ENCODE results near the gene AJUBA. TPM values are rescaled to one million over a fixed set of nuclear protein-coding genes. Genes with fewer than 3 reads are reported as not detected.

AJUBA gene
- total RNA-seq, 1 experiment from 2014 or later = 125 TPM

DNA sequence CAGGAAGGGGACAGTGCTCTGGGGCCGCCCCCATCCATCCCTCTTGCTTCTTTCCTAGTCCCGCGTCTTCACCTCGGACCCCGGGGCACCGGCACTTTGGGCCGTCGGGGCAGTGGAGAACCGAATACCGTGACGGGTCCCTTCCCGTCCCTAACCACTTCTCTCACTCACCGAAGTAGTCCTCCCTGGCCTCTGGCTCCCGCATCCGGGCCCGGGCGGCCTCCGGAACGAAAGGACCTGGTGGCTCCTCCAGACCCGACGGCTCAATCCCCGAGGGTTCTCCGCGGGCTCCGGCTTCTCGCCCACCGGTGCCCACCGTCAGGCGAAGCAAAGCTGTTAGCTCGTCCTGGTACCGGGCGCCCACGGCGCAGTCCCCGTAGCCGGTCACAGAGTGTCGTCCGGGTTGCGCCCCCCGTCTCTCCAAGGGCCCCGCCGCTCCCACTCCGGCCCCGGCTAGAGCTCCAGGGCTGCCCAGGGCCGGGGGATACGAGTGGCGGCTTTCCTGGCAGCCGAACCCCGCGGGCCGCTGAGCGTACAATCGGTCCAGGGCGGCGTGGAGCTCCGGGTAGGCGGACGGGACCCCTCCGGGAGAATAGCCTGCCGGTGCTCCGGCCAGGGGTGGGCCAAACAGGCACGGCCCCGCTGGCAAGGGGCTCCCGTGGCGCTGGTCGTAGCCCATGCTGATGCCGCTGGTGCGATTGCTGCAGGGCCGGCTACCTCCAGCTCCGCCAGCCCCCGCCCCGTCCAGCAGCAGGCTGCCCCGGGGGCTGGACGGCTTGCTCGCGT lies 1.1 kb downstream of the AJUBA start:
- no peaks in the 10 kb centered on the region for H3K27me3 ChIP-seq (replicated peaks)
- peaks cover 47% of the 10 kb centered on the region for H3K4me1 ChIP-seq (replicated peaks)
- H3K4me3 ChIP-seq = peak overlapping the region; percentile 87
- H3K9me3 ChIP-seq (replicated peaks) = no peaks in the 10 kb centered on the region
- no peak for DNase-seq (ENCODE audit: low read depth in 1 of 2, low spot score in 2 of 2)
- peaks cover 54% of the 10 kb centered on the region for H3K36me3 ChIP-seq
- peak overlapping the region; percentile 81 for H3K27ac ChIP-seq

DNA sequence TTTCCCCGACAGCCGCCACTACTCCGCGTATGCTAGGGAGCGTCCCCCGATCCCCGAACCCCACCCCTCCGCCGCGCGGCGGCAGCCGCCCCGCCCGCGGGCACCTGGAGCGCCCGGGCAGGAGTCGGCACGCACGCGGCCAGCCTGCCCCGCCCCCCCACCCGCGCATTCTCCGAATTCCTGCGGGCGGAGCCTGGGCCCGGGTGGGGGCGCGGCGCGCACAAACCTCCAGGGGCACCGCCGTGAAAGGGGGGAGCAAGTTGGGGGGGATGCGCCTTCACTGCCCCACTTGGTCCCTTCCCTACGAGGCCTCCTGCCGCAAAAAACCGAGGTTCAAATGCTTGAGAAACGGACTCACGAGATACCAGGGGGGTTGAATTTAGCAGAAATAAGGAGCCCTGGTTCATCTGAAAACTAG lies 1.7 kb downstream of the AJUBA start:
- DNase-seq (ENCODE audit: low read depth in 1 of 2, low spot score in 2 of 2) = peak; percentile 78 to 84
- H3K36me3 ChIP-seq = peaks cover 60% of the 10 kb centered on the region
- no peaks in the 10 kb centered on the region for H3K9me3 ChIP-seq (replicated peaks)
- H3K4me3 ChIP-seq = peak overlapping the region; percentile 87
- H3K4me1 ChIP-seq (replicated peaks) = peaks cover 53% of the 10 kb centered on the region
- H3K27me3 ChIP-seq (replicated peaks) = no peaks in the 10 kb centered on the region
- peak overlapping the region; percentile 86 for H3K27ac ChIP-seq

DNA sequence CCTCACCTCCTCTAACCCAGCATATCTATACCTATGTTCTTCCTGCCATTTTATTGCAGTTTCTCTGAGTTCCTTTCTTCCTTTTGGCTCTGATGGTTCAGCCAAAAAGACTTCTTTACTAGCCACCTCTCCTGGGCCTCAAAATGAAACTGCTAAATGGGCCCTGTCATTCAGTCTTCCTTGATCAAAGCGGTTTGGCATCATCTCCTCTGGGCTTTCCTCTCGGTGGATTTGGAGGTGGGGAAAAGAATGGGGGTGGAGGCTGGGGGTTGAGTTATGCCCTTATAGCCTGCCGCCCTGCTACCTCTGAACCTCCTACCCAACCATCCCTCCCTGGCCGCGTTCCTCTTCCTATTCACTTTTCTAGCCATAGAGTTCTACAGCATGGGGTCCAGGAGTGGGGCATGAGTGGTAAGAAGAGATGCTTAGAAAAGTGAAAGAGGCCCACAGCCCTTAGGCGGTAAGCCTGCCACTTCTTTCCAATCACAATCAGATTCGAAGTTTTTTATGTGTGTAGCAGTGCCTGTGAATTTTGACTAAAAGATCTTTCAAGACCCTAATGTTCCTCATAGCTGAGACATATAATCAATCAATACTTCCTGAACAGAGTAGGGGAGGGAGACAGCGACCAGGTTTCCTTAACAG lies 2.5 kb downstream of the AJUBA start:
- H3K4me3 ChIP-seq = peak overlapping the region; percentile 87
- peak overlapping the region; percentile 86 for H3K27ac ChIP-seq
- no peaks in the 10 kb centered on the region for H3K9me3 ChIP-seq (replicated peaks)
- no peaks in the 10 kb centered on the region for H3K27me3 ChIP-seq (replicated peaks)
- peaks cover 69% of the 10 kb centered on the region for H3K36me3 ChIP-seq
- no peak for DNase-seq (ENCODE audit: low read depth in 1 of 2, low spot score in 2 of 2)
- H3K4me1 ChIP-seq (replicated peaks) = peaks cover 59% of the 10 kb centered on the region

DNA sequence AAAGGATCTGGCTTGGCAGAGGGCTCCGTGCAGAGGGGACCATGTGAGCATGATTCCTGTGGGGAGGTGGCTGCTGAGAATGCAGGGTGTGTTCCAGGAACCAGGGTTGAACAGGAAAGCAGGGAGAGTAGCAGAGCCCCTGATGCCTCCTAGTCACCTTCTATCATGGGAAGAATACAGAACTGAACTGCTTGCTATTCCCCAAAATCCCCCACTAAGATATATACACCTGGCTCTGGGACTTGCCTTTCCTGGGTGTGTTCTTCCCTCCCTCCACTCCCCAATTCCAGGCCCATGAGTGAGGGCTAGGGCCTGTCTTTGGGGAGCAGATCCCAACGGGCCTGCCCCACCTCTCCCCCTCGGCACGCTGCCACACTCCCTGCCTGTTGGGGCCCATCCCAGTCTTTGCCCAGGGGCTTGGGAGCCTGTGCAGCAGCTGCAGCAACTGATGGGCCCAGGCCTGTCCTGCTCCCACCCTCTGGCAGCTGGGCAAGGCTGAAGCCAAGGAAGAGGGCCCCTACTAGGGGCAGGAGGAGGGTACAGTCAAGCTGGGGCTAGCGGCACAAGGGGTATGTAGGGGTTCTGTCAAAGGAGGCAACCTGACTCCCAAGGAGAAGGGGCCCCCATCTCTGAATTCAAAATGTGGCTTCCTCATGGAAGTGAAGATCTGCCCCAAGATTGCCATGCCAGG lies 3.2 kb downstream of the AJUBA start:
- Histone ChIP-seq H3K4me3 (peak overlapping the region; percentile 87), H3K36me3 (peaks cover 76% of the 10 kb centered on the region), H3K27me3 (replicated peaks) (no peaks in the 10 kb centered on the region), H3K9me3 (replicated peaks) (no peaks in the 10 kb centered on the region), H3K27ac (peak overlapping the region; percentile 86), H3K4me1 (replicated peaks) (peaks cover 62% of the 10 kb centered on the region)
- DNase-seq (ENCODE audit: low read depth in 1 of 2, low spot score in 2 of 2) = no peak

DNA sequence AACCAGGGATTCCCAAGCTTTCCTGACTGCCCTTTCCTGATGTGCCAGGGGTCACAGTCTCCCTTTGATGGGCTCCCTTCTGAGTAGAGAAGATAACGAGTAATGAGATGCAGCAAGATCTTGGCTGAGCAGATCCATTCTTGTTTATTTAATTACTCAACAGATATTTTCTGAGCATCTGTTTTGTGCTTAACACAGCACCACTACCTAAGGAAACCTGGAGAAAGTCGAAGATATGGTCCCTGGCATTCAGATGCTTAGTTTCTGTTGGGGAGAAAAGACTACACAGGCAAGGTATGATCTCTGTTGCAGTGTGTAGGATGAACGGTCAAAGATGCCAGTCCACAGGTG lies 3.9 kb downstream of the AJUBA start:
- no peaks in the 10 kb centered on the region for H3K27me3 ChIP-seq (replicated peaks)
- H3K4me1 ChIP-seq (replicated peaks) = peaks cover 67% of the 10 kb centered on the region
- H3K4me3 ChIP-seq = peak overlapping the region; percentile 87; the same call in 1 of the 2 replicates
- no peaks in the 10 kb centered on the region for H3K9me3 ChIP-seq (replicated peaks)
- peaks cover 83% of the 10 kb centered on the region for H3K36me3 ChIP-seq
- peak overlapping the region; percentile 62 for H3K27ac ChIP-seq
- DNase-seq (ENCODE audit: low read depth in 1 of 2, low spot score in 2 of 2) = no peak

DNA sequence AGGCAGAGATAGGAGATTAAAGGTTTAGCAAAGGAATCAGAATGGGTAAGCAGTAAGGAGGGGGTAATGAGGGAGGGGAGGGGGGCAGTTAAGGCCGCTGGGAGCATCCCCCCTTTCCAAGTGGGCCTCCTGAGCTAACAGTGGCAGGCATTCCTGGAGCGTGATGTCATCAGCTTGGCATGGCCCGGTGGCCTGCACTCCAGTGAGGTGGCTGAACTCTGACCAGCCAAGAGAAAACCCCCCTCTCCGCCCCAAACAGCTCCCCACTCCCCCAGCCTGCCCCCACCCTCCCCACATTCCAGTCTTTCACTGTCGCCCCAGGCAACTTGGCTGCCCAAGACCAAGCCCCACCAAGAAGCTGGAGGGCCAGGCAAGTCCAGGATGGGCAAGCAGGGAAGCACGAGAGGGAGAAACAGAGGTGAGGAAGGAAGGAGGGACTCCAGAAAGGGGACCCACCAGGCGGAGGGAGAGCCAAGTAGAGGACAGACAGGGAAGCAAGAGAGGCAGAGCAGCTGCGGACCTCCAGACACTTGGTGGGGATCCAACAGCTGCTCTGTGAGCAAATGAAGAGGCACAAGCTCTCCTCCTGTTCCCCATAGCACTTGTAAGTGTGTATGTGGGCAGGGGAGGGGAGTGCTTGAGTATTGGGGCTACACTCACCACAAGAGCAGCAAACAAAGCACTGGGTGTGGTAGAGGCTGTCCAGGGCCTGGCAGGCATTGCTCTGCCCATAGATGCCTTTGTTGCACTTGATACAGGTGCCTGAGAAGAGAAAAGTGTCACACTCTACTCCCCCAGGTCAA lies 4.5 kb downstream of the AJUBA start:
- Histone ChIP-seq H3K4me1 (replicated peaks) (peaks cover 66% of the 10 kb centered on the region), H3K27me3 (replicated peaks) (no peaks in the 10 kb centered on the region), H3K36me3 (peaks cover 88% of the 10 kb centered on the region), H3K27ac (peak overlapping the region; percentile 77), H3K9me3 (replicated peaks) (no peaks in the 10 kb centered on the region), H3K4me3 (peak overlapping the region; percentile 87)
- DNase-seq (ENCODE audit: low read depth in 1 of 2, low spot score in 2 of 2) = peak; percentile 93 to 97

DNA sequence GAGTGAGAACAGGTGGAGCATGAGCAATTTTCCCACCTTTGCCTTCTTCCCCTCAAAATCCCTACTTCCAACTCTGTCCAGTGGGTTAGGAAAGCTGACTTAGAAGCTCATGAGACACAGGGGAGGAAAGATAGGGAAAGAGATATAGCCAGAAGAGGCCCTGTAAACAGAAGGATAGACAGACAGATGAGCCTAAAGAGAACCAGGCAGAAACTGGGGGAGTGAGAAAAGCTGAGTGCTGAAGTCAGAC lies 5.0 kb downstream of the AJUBA start:
- no peak overlapping the region for H3K4me3 ChIP-seq
- H3K36me3 ChIP-seq = peaks cover 94% of the 10 kb centered on the region

DNA sequence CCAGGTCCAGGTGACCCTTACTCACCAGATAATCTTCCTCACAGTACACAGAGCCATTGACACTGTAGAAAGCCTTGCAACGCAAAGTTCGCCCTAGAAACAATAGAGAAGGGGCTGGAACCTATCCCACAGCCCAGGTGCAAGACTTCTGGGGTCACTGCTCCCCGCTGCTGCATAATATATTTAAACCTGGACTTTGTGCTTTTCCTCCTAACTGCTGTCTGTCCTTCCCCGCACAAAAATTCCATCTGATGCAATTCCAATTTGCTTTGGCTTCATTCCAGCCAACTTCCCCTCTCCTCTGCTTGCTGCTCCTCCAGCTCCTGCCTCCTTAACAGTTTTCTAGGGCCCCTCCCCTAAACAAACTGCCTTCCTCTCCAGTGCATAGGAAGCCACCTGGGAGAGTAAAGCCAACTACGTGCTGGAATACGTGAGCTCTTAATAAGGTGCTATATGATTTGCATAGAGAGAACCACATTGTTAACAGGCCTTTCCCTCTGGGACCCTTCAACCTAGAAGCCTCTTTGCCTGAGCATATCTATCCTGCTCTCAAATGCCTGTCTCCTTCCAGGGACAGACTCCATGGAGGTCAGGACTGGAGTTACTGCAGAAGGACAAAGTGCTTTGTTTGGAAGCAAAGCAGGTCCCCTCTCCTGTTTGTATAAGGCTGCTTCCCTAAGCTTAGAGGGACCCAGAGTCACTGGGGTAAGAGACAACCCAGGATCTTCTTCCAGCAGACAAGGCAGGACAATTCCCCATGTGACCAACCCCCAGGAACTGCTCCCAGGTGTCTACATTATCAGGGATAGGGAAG lies 5.5 kb downstream of the AJUBA start:
- H3K36me3 ChIP-seq = peaks cover 95% of the 10 kb centered on the region
- peak overlapping the region; percentile 77 for H3K27ac ChIP-seq
- DNase-seq (ENCODE audit: low read depth in 1 of 2, low spot score in 2 of 2) = peak in 1 of 2 experiments; percentile 45
- H3K4me1 ChIP-seq (replicated peaks) = peaks cover 65% of the 10 kb centered on the region
- no peaks in the 10 kb centered on the region for H3K9me3 ChIP-seq (replicated peaks)
- H3K4me3 ChIP-seq = no peak overlapping the region
- no peaks in the 10 kb centered on the region for H3K27me3 ChIP-seq (replicated peaks)

More for the DNA sequence above, 5.0 kb downstream of the AJUBA start:
- H3K4me1 ChIP-seq (replicated peaks) = peaks cover 65% of the 10 kb centered on the region
- H3K9me3 ChIP-seq (replicated peaks) = no peaks in the 10 kb centered on the region
- DNase-seq (ENCODE audit: low read depth in 1 of 2, low spot score in 2 of 2) = no peak
- H3K27me3 ChIP-seq (replicated peaks) = no peaks in the 10 kb centered on the region
- peak overlapping the region; percentile 77 for H3K27ac ChIP-seq

DNA sequence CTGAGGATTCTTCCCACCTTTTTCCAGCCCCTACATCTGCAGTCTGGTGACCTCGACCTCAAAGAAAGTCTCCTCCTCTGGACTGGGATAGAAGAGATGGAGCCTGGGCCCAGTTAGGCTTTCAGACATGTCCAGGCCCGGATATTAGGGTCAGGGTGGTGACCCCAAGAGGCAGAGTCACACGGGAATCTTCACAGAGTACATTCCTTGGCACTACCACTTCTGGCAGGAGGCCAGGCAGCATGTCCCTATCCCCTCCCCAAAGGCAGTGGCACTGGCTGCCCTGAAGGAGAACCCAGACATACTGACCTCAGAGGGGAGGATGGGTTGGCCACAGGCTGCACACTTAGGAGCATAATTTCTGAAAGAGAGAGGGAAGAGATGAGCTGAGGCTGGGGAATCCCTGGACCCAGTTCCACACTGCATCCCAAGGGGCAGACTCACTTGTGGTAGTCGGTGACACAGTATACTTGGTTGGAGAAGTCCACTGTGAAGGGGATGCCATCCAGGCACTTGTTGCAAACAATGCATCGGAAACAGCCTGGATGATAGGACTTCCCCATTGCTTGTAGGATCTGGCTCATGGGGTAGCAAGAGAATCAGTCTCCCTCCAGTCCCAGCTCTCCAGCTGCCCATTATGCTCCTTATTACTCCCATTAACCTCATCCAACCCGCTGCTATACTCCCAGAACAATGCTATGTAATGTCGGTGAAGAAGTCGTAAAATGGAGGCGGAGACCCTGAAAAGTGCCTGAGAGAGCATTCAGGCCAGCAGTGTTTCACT lies 7.6 kb downstream of the AJUBA start:
- no peak for DNase-seq (ENCODE audit: low read depth in 1 of 2, low spot score in 2 of 2)
- no peak overlapping the region for H3K27ac ChIP-seq
- peaks cover 59% of the 10 kb centered on the region for H3K4me1 ChIP-seq (replicated peaks)
- H3K36me3 ChIP-seq = peaks cover 93% of the 10 kb centered on the region
- H3K4me3 ChIP-seq = no peak overlapping the region
- H3K9me3 ChIP-seq (replicated peaks) = no peaks in the 10 kb centered on the region
- no peaks in the 10 kb centered on the region for H3K27me3 ChIP-seq (replicated peaks)

DNA sequence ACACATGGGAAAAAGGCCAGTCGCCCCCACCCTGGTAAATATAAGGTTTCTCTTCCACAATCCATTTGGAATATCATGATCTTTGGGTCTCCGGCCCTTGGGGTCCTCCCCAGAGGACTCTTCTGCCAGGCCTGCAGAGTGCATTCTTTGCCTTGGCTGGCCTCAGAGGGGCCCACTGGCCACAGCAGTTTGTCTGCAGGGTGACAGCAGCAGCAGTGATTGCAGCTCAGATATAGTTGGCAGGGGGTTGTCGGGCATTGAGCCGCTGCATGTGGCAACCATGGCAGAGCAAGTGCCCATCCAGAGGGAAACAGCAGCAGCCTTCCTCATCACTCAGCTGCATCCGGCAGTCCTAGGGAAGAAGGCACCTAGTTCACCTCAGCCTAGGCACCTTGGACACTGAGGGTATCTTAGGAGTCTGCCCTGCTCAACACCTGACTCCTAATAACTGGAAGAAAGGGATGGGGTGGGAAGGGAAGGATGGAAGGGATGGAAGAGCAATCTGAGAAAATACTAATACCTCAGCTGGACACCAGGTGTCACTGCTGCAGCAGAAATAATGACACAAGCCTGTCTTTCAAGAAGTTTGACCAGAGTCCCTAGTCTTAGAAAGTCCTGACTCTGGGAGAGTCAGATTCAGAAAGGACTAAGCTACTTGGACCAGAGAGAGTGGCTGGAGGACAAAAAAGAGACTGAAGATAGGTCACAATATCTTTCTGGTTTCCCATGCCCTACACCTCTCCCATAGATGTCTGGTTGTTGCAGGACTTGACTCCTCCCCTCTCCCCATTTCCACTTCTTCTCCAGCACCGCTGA lies 8.9 kb downstream of the AJUBA start:
- Histone ChIP-seq H3K4me1 (replicated peaks) (peaks cover 46% of the 10 kb centered on the region), H3K36me3 (peaks cover 90% of the 10 kb centered on the region), H3K27ac (no peak overlapping the region), H3K4me3 (no peak overlapping the region), H3K27me3 (replicated peaks) (no peaks in the 10 kb centered on the region), H3K9me3 (replicated peaks) (no peaks in the 10 kb centered on the region)
- peak; percentile 44 to 53 for DNase-seq (ENCODE audit: low read depth in 1 of 2, low spot score in 2 of 2)

DNA sequence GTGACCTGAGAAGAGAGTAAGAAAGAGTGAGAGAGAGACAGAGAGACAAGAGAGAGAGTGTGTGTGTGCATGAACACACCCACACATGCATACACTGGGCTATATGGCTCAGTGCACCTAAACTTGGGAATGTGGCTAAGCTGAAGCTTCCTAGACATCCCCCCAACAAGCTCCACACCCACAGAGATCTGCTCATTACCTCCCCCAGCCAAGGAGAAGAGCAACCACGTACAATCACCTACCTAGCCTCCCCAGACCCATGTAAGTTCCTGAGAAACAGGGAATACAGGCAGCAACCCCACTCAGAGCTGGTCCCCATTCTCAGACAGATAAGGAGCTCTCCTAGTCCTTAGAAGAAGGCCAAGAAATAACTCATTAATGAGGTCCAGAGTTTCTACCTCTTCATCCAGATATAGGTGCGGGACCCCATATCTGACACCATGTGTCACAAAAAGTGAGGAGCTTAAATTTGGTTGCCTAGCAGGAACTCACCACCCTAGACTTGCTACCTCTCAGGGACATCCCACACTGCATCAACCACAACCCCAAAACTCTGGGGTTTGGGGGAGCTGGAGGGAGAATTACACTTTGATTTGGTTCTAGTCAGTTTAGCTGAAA lies 9.9 kb downstream of the AJUBA start:
- no peak for DNase-seq (ENCODE audit: low read depth in 1 of 2, low spot score in 2 of 2)
- peaks cover 86% of the 10 kb centered on the region for H3K36me3 ChIP-seq
- no peak overlapping the region for H3K27ac ChIP-seq

More for the DNA sequence above, 9.9 kb downstream of the AJUBA start:
- no peaks in the 10 kb centered on the region for H3K9me3 ChIP-seq (replicated peaks)
- H3K27me3 ChIP-seq (replicated peaks) = no peaks in the 10 kb centered on the region
- H3K4me1 ChIP-seq (replicated peaks) = peaks cover 37% of the 10 kb centered on the region
- no peak overlapping the region for H3K4me3 ChIP-seq

All from SJSA1 (cell line).